NCI-H2227 treated with DMSO at 0.1 percent for 48 hours (cell line): ENCODE results near the gene SYNPO.

Source experiments
- DNase-seq: peaks from one replicate; lab custom pipeline; 2025; lab: John Stamatoyannopoulos, UW

The SYNPO gene

GRCh38 chr5:150607105-150607504, 33.4 kb upstream of the SYNPO start:
- DNase-seq, result no peak

DNA sequence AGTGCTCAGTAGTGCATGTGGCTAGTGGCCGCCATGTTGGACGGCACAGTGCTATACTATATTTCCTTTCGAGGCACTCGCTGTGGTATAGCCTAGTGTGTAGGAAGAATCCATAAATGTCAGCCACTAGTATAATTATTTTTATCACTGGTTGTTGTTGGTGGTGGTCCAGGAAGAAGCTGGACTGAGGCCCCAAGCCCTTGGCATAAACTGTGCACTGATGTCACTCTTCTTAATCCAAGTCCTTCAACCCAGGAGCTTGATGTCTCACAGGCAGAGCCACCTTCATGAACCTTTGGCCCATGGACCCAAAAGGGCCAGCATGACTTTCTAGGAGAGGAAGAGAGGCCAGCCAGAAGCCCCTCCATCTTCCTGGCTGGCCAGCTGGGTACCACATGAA, 32.5 kb upstream of the SYNPO start:
- no peak for DNase-seq

DNA sequence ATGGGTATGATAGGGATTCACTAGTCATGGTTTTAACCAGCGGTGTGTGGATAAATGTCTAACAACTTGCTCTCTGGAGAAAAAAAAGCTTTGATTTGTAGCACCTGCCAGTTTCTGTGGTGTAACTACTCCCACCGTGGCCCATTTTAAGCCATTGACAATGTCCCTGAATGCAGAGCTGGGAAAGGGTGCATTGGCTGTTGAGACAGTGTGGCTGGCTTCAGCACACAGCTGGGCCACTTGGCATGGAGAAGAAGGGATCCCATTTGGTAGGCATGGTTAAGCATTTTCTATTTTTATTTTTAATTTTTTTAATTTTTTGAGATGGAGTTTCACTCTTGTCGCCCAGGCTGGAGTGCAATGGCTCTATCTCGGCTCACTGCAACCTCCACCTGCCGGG, 31.5 kb upstream of the SYNPO start:
- DNase-seq, result no peak

DNA sequence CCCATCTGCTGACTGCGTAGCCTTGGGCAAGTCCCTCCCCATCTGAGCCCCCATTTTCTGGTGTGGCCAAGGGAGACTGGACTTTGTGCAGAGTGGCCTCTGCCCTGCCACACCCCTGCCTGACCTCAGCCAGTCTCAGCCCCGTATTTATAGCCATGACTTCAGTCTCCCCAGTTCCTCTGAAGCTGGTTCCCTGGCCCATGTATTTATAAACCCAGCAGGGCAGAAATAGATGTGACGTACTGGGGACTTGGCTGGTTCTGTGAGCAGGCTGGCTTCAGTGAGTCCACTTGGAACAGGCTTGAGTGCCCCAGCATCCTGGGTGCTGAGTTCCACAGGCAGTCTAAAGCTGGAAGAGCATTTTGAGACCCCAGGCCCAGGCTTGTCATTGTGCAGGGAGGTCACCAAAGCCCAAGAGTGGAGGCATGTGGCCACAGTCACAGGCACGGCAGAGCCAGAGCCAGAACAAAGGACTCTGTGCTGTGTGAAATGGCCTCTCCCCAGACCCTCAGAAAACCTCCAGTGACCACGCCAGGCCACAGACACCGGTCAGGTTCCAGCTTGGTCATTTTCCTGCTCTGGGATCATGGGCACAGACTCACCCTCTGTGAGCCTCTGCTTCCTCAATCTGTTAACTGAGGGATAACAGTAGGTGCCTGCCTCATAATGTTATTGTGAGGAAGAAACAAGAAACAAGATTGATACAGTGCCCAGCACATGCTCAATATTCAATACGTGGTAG, 30.4 kb upstream of the SYNPO start:
- DNase-seq, result no peak

DNA sequence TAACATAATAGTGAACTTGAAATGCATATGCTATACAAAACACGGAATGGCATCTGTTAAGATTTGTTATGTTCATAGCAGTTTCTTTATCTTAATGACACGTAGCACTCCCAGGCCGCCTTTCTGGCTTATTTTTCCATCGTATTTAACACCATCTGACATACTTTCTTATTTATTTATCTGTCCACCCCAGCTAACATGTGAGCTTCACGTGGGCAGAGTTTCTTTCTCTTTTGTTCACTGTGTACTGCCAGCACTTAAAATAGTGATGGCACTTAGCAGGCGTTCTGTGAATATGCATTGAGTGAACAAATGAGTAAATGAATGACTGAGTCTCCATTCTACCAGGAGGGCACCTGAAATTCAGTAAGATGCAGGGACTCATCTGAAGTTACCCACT, 29.4 kb upstream of the SYNPO start:
- no peak for DNase-seq

GRCh38 chr5:150612405-150612804, 28.1 kb upstream of the SYNPO start:
- no peak for DNase-seq

DNA sequence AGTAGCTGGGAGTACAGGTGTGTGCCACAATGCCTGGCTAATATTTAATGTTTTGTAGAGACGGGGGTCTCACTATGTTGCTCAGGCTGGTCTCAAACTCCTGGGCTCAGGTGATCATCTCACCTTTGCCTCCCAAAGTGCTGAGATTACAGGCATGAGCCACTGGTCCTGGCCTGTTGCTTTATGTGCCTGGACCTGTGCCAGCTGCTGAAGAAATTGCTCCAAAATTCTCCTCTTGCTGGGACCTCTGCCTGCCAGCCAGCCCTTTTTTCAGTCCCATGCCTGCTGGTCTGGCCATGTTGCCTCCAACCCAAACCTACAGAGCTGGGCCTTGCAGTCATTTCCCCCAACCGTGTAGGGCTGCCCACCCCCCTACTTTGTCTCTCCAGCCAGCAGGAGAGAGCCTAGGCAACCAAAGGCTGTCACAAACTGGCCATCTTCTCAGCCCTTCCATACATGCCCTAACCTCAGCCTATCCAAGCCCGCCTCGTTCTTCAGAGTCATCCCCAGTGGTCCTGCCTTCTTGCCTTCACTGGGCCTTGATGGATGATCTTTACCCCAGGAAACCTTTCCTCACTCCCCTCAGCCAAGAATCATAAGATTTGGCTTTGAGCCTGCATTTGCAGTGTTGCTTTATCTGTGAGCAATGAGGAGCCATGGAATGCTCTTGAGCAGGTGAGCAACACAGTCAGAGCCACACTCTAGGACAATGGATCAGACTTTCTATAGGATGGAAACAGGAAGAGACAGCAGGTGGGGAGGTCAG, 27.4 kb upstream of the SYNPO start:
- no peak for DNase-seq

GRCh38 chr5:150613991-150614660, 26.3 kb upstream of the SYNPO start:
- DNase-seq, result no peak

- no peak for DNase-seq
These were observed 25.8 kb upstream of the SYNPO start for GRCh38 chr5:150614661-150615060.

DNA sequence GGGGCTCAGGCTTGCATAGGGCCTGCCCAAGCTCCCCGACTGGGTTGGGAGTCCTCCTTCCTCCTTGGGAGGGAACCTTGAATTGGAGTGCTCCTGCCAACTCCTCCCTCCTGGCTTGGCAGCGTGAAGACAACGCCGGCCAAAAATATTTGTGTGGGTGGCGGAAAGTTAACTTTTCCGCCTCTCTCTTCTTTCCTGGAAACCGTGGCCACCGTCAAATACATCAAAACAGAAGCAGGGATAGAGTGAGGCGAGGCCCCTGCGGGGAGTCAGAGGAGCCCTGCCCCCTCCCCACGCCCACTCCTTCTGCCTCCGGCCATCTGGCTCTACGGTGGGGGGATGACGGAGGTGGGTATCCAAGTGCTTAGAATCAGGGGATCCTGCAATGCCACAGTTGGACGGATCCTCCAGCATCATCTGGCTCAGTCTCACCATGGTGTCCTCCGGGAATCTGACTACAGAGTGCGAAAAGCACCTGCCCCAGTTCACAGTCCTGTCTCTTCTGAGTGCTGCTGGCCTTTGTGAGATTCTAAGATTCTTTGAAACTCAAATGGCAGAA, 25.2 kb upstream of the SYNPO start:
- no peak for DNase-seq

DNA sequence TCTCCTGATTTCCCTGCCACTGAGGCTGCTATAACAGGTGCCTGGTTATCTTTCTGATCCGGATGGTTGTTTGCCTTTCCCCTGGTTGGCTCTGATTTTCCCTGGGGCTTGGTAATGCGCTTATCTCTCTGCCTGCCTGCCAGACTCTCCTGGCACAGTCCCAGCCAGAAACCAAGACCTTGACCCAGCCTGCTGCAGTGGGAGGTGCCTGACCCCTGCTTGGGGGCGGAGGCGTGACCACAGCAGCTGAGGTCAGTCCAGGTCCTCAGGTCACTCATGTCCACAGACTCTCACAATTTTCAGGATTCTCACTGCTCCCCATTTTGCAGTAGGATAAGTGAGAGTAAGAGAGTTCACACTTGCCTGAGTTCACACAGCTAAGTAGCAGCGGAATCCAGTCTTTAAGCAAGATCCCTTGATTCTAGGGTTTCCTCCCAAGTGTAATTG, 24.4 kb upstream of the SYNPO start:
- no peak for DNase-seq

- no peak for DNase-seq
These were observed 24.0 kb upstream of the SYNPO start for GRCh38 chr5:150616506-150616905.

GRCh38 chr5:150618163-150618562, 22.3 kb upstream of the SYNPO start:
- no peak for DNase-seq

GRCh38 chr5:150618588-150619281, 21.7 kb upstream of the SYNPO start:
- no peak for DNase-seq

DNA sequence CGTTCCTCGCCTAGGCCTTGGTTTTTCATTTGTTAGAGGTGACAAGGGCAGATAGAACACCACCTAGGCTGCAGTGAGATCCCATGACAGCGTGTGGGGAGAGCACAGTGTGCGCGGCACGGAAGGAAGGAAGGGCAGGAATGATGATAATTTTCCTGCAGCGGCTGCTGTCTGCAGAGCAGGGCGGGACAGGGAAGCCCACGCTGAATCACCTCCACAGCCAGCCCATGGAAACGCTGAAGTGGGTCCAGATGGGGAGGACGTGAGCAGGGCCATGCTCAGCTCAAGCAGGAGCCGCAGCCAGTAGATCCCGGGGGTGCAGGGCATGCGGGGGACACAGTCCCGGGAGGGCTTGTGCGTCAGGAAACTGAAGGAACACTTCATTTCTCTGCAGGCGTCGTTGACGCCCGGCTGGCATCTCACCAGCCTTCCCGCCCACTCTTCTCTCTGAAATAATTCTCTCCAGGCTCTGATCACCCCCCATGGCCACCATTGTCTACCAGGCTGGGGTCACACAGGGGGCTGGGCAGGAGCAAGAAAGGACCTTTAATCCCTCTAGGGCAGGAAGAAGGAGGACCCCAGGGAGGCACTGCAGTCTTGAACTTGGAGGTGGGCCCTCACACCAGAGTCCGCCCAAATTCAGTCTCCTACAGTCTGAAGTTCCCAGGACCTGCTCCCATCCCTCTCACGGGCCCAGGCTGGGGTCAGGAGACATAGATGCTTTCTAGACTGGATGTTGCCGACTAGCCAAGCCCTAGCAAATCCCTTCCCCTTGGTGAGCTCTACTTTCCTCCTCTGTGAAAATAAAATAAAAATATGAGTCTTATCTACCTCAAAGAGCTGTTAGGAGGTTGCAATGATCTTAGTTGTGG, 20.9 kb upstream of the SYNPO start:
- peak; percentile 15 for DNase-seq

- DNase-seq, result no peak
These were observed 19.2 kb upstream of the SYNPO start for GRCh38 chr5:150621301-150621700.

- DNase-seq, result no peak
These were observed 18.3 kb upstream of the SYNPO start for GRCh38 chr5:150622157-150622556.

GRCh38 chr5:150623152-150623877, 17.1 kb upstream of the SYNPO start:
- no peak for DNase-seq

DNA sequence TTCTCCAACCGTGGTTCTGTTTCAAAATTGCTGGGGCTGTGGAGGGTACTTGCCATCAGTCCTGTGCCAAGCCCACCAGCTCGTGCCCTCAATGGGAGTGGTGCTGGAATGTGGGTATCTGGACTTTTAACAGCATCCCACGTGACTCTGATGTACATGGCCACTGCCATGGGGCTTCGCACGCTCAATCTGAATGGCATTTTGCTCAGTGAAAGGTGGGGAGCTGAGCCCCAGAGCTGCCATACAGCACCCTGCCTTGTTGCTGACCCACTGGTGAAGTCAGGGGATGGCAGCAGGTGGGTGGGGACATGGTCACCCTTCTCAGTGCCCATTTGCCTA, 16.6 kb upstream of the SYNPO start:
- no peak for DNase-seq

- DNase-seq, result no peak
These were observed 15.9 kb upstream of the SYNPO start for GRCh38 chr5:150624334-150625163.
